ENCODE data around the gene HSPA8. TPM values are rescaled to one million over a fixed set of nuclear protein-coding genes. Genes with fewer than 3 reads are reported as not detected.
"Not testable (repeated sequence)": the region's sequence is repeated elsewhere in the genome, so short reads cannot be mapped to it uniquely, and the experiment has no call there.

Gene HSPA8
- total and polyA plus RNA-seq, 2 of the 8 experiments (the other 6 are each of a cell fraction or from before 2014, with no cell fraction given) = 1,491 to 2,155 TPM

GRCh38 chr11:123087657-123088056, 25.7 kb upstream of the HSPA8 start:
- H2AFZ ChIP-seq (ENCODE audit: low read length); H3K9ac ChIP-seq (replicated peaks in 1 of 4; ENCODE audit: extremely low read depth in 1 of 4, low read depth in 3 of 4, low read length in 3 of 4); H3K23ac ChIP-seq (ENCODE audit: insufficient read length); H3K56ac ChIP-seq (replicated peaks; ENCODE audit: insufficient read length, low read depth, low read length); H2BK20ac ChIP-seq (ENCODE audit: low read length); H3K4me1 ChIP-seq (replicated peaks in 1 of 4; ENCODE audit: control insufficient read depth in 3 of 4, insufficient read depth in 4 of 4, low read length in 3 of 4); H4K5ac ChIP-seq (ENCODE audit: insufficient read length, low read depth, low read length); H3K27me3 ChIP-seq (replicated peaks in 1 of 4; ENCODE audit: control insufficient read depth in 3 of 4, extremely low read depth in 1 of 4, insufficient read depth in 3 of 4, low read length in 3 of 4); H2BK15ac ChIP-seq (ENCODE audit: low read length); H2BK12ac ChIP-seq (ENCODE audit: low read depth, low read length); H3K4me2 ChIP-seq (ENCODE audit: insufficient read depth in 1 of 2, low read depth in 2 of 2, low read length in 2 of 2); H3K4me3 ChIP-seq (ENCODE audit: extremely low read depth in 1 of 4, insufficient read depth in 2 of 4, low read depth in 3 of 4, low read length in 4 of 4); H2BK5ac ChIP-seq (ENCODE audit: low read depth, low read length); H3K79me2 ChIP-seq (ENCODE audit: control insufficient read depth in 1 of 2, insufficient read depth in 2 of 2, low read length in 2 of 2); H2BK120ac ChIP-seq (replicated peaks; ENCODE audit: low read depth, low read length); H3K79me1 ChIP-seq (ENCODE audit: low read depth, low read length); FAIRE-seq; H3K14ac ChIP-seq (ENCODE audit: insufficient read length); H3K23me2 ChIP-seq (ENCODE audit: low read depth, low read length); H3K18ac ChIP-seq (ENCODE audit: extremely low read depth, low read length); H3K27ac ChIP-seq (ENCODE audit: low read depth, low read length); H3K9me3 ChIP-seq (ENCODE audit: insufficient read depth in 2 of 2, low read depth in 1 of 2, low read length in 1 of 2); H4K20me1 ChIP-seq (replicated peaks in 1 of 2; ENCODE audit: control insufficient read depth in 1 of 2, insufficient read depth in 2 of 2, low read length in 2 of 2); H4K91ac ChIP-seq (replicated peaks; ENCODE audit: insufficient read length, low read length); H3K36me3 ChIP-seq (ENCODE audit: control insufficient read depth in 2 of 4, insufficient read depth in 4 of 4, low read length in 3 of 4); H3K4ac ChIP-seq (replicated peaks; ENCODE audit: insufficient read length, low read depth, low read length); H2AK5ac ChIP-seq (ENCODE audit: low read depth, low read length); H4K8ac ChIP-seq (ENCODE audit: extremely low read depth, insufficient read depth, low read length); DNase-seq (ENCODE audit: low read depth in 1 of 2, low spot score in 2 of 2): not testable (repeated sequence)
- ChIA-PET POLR2A (ENCODE audit: partially characterized antibody) (interaction anchor here (1.2 kb wide), 1 partner anchor 17 kb away, joined by 3 read pairs; no protein-coding TSS in a partner anchor), CTCF (ENCODE audit: partially characterized antibody) (interaction anchor here (0.6 to 2.1 kb wide), 4 partner anchors 25 to 175 kb away, joined by 3 to 4 read pairs (median 3); no protein-coding TSS in a partner anchor)
- 96% methylated on average over 3 of the region's 5 CpGs; no CpG with 5 or more reads in 1 of the 2 experiments for WGBS, 2 experiments (ENCODE audit: extremely low coverage in 1 of 2, insufficient coverage in 1 of 2, insufficient read length in 1 of 2, insufficient replicate concordance in 2 of 2, low coverage in 1 of 2, low lambda C conversion rate in 2 of 2, missing lambda C conversion rate in 1 of 2)
